T-helper 9 cell (primary cell): ENCODE results near the gene HTN3.
"Not testable (repeated sequence)": the region's sequence is repeated elsewhere in the genome, so short reads cannot be mapped to it uniquely, and the experiment has no call there.

Experiments
- DNase-seq: peaks from one replicate; pipeline ENCODE4 v3.0.0-alpha.2; 2020
- total RNA-seq, 2 donors: gene quantifications; one replicate each; lab custom pipeline; 2026; lab: John Stamatoyannopoulos, UW

HTN3 gene
- 0 reads per million in 2 donors for total RNA-seq

GRCh38 chr4:70028159-70028558 lies at the start of gene HTN3:
HTN3 (plus strand) TSS chr4:70028459; CDS start chr4:70030741, 2,282 bp downstream.
- DNase-seq = not testable (repeated sequence)

DNA sequence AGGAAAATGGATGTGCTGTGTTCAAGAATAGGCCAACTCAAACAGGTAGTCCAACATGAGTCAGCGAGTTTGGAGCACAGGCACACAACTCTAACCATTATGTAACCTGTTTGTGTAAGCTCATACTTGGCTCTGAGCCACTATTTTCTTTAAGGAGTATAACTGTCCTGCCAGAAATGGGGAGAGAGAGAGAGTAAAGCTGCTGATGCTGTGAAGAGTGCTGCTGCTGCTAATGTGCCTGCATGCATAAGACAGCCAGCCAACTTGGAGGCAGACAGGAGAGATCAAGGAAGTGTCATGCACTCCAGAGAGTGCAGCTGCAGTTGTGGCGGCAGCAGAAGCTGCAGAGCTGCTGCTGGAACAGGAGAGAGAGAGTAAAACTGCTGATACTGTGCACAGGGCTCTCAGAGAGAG lies 44.2 kb upstream of the HTN3 start:
- DNase-seq = no peak

GRCh38 chr4:69986663-69987062 lies 41.6 kb upstream of the HTN3 start:
- no peak for DNase-seq

DNA sequence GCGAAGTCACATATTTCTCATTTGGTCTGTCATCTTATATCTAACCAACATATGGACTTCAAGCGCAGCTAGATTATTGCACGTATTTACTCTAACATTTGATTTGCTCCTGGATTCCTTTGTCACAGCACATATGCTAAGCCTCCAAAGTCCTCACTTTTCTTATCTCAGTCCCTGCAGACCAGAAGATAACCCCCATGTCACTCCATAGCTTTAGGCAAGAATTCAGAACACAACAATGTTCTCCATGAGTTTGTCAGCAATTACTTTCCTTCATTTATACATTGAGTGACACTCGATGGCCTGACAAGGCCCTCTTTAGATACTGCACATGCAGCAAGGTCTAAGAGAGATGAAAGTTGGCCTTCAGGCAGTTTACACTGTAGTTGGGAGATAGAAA lies 37.2 kb upstream of the HTN3 start:
- no peak for DNase-seq

GRCh38 chr4:69994782-69995181 lies 33.5 kb upstream of the HTN3 start:
- DNase-seq = no peak

DNA sequence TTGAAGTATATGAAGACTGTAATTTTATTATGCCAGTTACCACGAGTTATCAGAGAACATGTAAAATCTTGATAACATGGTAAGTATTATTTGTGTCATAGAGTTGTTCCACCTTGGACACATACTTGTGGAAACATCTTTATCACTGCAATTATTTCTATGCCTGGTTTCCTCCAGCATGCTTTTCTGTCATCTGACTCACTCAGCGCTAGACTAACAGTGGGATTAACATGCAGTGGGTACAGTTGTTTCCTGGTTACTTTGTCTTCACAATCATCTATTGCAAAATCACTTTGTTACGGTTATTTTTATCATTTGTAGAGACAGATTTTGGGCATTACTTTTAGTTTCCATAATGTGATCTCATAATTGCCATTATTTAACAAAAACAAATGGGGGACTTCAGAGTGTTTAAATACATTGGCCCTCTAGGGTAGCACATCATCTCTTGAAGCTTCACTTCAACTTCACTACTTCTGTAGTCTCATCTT lies 32.7 kb upstream of the HTN3 start, which contains the start of gene STATH:
Gene STATH (plus strand): TSS at position 441 of the 491 bp plus-strand sequence. CDS start 2,472 bp downstream, outside the sequence.
- no peak for DNase-seq

- DNase-seq = no peak
These were observed 28.8 kb upstream of the HTN3 start for GRCh38 chr4:69999420-69999819.

GRCh38 chr4:70000711-70001110 lies 27.5 kb upstream of the HTN3 start:
- DNase-seq = no peak

GRCh38 chr4:70002507-70002906 lies 25.8 kb upstream of the HTN3 start:
- DNase-seq = no peak

DNA sequence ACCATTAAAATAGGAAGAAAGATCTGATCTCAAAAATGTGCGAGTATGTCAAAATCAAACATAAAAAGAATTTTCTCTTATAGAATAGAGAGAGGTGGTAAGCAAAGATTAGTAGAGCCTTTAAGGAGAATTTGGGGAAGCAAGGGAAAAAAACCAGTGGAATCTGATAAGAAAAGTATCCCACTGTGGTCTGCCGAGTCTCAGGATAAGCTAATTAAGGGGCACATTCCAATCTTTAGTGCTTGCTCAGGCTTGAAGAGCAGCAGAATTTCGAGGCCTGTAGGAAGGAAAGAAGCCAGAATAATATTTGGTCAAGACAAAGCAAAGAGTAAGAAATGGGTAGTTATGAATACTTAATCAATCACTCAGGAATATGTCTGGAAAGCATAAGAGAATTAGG lies 19.5 kb upstream of the HTN3 start:
- no peak for DNase-seq

GRCh38 chr4:70019006-70019405 lies 9.3 kb upstream of the HTN3 start:
- DNase-seq = not testable (repeated sequence)

DNA sequence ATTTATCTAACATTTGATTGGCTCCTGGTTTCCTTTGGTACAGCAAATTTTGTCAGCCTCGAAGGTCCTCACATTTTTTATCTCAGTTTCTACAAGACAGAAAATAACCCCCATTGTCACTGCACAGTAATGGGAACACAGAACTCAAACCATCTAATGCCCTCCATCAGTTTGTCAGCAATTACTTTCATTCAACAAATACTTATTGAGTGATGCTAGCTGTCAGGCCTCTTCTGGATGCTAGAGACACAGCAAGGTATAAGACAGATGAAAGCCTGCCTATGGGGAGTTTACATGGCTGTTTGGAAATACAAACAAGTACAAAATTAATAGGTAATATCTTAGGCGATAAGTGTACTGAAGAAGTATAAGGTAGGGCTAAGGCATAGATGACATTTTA lies 5.0 kb upstream of the HTN3 start:
- DNase-seq = no peak

- no peak for DNase-seq
These were observed 1.2 kb upstream of the HTN3 start for GRCh38 chr4:70027011-70027410.

DNA sequence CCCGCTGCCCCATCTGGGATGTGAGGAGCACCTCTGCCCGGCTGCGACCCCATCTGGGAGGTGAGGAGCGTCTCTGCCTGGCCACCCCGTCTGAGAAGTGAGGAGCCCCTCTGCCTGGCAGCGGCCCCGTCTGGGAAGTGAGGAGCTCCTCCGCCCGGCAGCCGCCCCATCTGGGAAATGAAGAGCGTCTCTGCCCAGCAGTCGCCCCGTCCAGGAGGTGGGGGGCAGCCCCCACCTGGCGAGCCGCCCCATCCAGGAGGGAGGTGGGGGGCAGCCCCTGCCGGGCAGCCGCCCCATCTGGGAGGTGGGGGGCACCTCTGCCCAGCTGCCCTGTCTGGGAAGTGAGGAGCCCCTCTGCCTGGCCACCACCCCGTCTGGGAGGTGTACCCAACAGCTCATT lies 9.3 kb downstream of the HTN3 start:
- not testable (repeated sequence) for DNase-seq

DNA sequence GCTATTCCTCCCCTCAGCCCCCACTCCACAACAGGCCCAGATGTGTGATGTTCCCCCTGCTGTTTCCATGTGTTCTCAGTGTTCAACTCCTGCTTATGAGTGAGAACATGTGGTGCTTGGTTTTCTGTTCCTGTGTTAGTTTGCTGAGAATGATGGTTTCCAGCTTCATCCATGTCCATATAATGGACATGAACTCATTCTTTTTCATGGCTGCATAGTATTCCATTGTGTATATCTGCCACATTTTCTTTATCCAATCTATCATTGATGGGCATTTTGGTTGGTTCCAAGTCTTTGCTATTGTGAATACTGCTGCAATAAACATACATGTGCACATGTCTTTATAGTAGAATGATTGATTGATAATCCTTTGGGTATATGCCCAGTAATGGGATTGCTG lies 11.7 kb downstream of the HTN3 start:
- not testable (repeated sequence) for DNase-seq

DNA sequence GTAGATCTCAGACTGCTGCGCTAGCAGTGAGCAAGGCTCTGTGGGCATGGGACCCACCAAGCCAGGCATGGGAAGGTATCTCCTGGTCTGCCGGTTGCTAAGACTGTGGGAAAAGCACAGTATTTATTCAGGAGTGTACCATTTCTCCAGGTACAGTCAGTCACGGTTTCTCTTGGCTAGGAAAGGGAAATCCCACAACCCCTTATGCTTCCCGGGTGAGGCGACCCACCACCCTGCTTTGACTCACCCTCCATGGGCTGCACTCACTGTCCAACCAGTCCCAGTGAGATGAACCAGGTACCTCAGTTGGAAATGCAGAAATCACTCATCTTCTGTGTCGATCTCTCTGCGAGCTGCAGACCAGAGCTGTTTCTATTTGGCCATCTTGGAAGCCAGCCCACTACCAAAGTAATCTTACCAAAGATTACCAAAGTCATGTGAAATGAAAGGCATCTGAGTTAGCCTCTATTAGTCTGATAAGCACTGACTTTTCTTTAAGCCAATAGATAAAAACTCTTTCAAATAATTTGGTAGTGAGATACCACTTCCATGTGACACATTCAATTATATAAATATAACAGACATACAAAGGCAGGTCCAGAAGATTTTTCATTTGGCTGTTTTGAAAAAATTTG lies 13.5 kb downstream of the HTN3 start:
- no peak for DNase-seq

GRCh38 chr4:70050138-70050537 lies 21.9 kb downstream of the HTN3 start, which contains the start of gene HTN1:
HTN1 (plus strand) TSS chr4:70050438; CDS start chr4:70053077, 2,639 bp downstream.
- DNase-seq = not testable (repeated sequence)

DNA sequence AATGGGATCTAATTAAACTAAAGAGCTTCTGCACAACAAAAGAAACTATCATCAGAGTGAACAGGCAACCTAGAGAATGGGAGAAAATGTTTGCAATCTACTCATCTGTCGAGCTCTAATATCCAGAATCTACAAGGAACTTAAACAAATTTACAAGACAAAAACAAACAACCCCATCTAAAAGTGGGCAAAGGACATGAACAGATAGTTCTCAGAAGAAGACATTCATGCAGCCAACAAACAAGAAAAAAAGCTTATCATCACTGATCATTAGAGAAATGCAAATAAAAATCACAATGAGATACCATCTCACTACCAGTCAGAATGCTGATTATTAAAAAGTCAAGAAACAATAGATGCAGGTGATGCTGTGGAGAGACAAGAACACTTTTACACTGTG lies 28.3 kb downstream of the HTN3 start:
- DNase-seq = not testable (repeated sequence)

DNA sequence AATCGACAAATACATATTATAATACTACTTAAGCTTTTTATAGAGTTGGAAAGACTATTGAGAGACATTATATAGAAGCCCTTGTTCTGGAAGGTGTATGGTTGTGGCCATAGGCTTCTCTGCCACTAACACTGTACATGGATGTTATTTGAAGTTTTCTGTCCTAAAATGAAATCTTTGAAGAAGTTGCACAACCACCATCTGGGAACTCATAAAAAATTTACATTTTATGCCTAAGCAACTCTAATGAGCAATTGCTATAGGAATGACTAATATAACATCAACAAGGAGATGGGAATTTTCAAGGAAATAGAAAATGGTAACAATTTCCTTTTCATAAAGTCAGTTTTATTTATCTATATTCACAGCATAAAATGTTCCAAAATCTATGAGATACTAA lies 29.4 kb downstream of the HTN3 start:
- no peak for DNase-seq

GRCh38 chr4:70059149-70059548 lies 30.9 kb downstream of the HTN3 start:
- DNase-seq = no peak

- no peak for DNase-seq
These were observed 33.7 kb downstream of the HTN3 start for GRCh38 chr4:70062000-70062399.

DNA sequence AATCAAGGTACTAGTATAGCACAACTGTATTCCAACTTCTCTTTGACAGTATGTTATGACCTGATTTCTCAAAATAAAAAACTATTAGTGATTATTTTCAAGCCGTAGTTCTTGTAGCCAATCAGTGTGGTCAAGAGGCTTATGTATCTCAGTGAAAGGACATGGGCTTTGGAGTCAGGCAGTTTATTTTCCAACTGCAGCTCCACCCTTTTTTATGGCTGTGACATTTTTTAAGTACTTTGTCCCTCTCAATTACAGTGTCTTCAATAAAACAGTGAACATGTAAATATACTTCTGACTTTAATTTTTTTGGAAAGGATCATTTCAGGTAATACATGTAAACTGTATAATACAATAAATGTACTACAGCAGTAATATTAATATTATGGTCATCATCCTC lies 51.9 kb downstream of the HTN3 start:
- no peak for DNase-seq
